Measurements from ENCODE around the gene STRN3.
"Not testable (repeated sequence)": the region's sequence is repeated elsewhere in the genome, so short reads cannot be mapped to it uniquely, and the experiment has no call there.

The STRN3 gene

DNA sequence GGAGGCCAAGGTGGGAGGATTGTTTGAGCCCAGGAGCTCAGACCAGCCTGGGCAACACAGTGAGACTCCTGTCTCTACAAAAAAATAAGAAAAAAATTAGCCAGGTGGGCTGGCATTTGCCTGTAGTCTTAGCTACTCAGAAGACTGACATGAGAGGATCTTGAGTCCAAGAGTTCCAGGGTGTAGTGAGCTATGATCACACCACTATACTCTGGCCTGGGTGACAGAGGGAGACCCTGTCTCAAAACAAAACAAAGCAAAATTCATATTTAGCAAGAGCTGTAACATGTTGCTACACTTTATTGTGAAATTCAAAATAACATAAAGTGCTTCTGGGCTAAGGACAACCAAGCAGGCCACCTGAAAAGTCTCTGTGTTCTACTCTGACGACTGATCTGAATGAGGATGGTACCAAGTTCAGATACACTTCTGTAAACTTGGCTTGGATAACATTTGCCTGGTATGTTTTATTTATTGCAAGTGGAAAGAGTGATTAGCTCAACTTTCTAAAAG lies 11.6 kb upstream of the STRN3 start:
- DNase-seq (ENCODE audit: low spot score), result no peak

DNA sequence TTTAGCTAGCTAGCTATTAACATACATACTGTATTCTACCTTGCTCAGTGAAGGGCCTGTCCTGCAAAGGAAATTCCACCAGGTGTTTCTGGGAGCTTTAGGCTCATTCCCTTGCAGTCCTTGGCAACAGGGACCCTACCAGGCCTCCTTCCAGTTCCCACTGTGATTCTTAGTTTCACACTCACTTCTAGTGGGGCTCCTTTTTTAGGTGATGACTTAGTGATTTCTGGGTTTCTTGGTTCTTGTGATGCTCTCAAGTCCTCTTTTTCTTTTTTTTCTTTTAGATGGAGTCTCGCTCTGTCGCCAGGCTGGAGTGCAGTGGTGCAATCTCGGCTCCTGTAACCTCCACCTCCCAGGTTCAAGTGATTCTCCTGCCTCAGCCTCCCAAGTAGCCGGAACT lies 10.4 kb upstream of the STRN3 start:
- no peak for DNase-seq (ENCODE audit: low spot score)

DNA sequence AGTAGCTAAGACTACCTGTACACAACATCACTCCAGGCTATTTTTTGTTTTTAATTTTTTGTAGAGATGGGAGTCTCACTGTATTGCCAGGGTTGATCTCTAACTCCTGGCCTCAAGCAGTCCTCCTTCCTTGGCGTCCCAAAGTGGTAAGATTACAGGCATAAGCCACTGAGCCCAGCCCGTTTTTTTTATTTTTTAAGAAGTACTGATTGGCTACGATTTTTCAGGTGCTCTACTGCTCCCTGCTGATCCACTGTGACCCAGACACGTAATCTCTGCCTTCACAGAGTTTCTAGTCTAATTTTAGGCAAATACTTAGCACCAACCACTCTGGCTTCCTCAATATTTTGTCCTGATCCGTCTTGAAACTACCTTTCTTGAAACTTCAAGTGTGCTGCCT lies 4.3 kb upstream of the STRN3 start:
- no peak for DNase-seq (ENCODE audit: low spot score)

DNA sequence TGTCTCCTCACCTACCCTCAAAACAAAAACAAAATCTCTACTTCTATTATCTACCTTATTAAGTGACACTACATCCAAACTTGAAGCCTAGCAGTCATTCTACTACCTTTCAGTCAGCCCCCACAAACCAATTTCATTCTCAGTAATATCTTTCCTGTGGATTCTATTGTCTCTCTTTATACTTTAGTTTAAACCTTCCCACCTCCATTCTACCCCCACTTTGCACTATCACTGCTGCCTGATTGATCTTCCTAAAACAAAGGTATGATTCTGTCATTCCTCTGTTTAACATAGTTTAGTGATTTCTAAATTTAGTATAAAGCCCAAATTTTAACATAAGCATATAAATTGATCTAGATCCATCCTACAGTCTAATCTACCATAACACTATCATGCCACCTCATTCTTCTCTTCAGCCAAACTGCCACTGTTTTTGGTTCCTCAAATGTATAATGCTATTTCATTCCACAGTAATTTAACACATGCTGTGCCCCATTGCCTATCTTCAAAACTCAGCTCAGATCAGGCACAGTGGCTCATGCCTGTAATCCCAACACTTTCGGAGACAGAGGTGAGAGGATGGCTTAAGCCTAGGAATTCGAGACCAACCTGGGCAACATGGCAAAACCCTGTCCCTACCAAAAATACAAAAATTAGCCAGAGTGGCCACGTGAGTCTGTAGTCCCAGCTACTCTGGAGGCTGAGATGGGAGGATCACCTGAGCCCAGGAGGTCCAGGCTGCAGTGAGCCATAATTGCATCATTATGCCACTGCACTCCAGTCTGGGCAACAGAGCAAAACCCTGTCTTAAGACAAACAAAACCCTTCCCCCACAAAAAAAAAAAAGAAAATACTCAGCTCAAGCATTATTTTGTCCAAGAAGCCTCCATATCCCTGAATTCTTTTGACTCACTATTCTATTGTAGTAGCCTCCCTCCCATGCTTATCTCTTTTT lies 3.1 kb upstream of the STRN3 start:
- no peak for DNase-seq (ENCODE audit: low spot score)

DNA sequence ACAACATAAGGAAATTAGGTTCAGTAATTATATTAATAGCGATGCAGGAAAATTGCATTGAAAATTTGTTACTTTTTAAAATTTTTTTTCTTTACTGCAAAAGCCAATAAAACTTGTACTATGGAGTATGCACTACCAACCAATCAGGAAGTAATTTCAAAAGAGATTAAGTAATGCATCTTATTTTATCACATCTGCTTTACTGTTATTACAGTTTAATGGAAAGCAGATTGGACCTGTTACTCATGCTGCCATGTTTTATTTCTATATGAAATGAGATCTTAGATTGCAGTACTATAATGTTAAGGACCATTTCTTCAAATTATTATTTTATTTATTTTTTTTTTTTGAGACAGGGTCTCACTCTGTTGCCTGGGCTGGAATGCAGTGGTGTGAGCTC lies 1.7 kb upstream of the STRN3 start:
- no peak for DNase-seq (ENCODE audit: low spot score)

DNA sequence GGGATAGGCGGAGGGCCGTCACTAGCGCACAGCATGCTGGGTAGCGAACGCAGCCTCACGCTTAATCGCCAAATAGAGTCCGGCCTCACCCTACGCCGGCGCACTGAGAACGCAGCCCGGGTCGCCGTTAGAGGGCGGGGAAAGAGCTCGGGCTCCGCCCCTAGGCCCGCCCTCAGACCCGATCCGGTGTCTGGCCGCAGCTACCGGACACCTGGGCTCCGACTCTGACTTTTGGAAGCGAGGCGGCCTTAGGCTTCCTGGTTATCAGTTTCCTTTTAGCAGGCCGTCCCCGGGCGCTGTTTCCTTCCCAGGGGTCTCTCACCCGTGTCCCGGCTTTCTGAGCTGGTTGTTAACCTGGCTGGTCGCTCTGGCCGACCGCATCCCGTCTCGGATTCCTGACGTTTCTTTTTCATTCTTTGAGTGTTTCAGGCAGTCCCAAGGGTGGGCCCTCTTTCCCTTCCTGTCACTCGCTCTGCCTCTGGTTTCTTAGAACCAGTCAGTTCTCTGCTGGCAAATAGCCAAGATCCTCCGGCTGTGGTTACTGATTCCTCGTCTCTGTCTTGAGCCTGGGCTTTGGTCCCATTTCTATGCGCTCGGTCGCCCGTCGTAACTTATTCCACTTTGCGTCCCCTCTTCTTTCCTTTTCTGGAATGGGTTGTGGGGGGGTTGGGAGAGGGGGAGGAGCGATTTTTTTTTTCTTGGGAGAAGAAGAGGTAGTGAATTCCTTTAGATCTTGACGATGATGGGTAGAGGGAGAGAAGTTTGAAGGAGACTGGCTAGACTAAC lies 464 bp upstream of the STRN3 start:
- peak; percentile 98 for DNase-seq (ENCODE audit: low spot score)

DNA sequence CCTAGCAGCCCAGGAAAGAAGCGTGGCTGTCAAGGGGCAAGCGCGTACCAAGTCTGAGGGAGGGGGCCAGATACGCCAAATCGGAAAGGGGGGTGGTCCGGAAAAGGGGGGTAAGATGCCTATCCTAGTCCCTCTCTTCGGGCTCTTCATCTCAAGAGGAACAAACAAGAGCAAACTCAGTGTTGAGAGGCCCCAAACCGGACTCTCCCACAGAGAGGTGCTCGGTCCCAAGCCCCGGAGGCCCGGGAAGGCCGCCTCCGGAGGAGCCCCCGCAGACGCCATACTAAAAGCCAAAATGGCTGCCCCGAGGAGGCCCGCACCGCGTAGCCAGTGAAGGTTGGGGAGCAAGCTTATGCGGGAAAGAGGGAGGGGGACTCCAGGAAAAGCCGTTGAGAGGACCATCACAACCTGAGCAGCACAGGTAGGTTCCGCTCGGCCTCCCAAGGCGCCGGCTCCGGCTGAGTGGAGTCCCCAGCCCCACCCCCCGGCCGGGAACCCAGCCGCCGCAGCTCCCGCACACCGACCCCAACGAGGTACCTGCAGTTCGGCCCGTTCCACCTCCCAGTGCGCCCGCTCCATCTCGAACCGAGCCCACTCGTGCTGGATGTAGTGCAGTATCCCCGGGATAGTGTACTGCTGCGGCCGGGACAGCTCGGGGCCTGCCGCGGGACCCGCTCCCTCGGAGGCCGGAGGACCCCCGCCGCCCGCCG lies 657 bp downstream of the STRN3 start, which contains the start of gene AP4S1:
Gene AP4S1, plus strand, starts transcription at position 283 of the 710 bp plus-strand sequence. CDS start 40,548 bp downstream, outside the sequence.
- DNase-seq (ENCODE audit: low spot score), result peak; percentile 45

DNA sequence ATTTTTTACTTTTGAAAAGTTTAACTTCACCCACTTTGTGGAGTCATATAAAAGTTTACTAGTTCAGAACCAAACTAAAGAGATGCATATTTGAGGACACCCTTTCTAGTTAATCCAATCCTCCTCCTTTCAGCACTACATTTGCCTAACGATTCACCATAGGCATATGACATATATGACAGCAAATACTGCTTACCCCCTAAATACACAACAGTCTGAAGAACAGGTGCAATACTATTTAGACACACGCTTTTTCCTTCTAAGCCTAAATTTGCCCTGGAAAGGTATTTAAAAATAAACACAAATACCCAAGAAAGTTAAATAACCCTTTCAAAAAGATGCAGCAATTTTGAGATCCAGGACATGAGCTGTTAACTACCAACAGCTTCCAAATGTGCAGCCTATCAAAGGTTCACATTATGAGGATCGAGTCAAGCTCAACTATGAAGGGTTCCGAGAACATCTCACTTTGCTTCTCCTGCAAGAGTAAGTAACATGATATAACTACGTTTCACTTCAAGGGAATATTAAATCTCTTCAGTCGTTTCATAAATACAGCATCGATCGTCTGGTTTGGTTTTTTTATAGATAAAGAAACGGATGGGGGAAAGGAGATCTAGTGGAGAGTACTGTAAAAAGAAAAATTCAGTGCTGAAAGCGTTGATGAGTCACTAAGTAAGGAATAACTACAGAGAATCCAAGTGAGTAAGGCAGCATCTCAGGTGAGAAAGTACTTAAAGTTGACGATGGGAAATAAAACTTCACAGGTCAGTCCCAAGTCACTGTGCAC lies 1.4 kb downstream of the STRN3 start:
- DNase-seq (ENCODE audit: low spot score), result no peak

DNA sequence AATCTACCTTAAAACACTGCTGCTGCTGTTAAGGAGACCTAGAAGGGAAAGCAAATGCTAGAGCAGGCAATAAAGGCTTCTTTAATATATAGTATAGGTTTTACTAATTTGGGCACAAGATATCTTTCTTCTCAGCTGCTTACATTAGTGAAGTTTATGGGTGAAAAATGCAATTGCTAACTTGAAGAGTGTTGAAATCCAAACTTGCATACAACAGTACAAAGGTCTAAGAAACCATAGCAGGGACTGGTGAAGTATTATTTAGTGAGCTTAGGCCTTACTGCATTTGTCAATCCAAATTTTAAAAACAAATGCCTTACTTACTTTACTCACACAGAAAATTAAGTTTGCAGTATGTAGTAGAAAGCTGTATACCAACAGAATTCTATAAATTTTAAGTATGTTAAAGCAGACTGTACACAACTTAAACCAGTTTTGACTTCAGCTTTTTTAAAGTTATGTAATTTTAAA lies 2.1 kb downstream of the STRN3 start:
- no peak for DNase-seq (ENCODE audit: low spot score)

DNA sequence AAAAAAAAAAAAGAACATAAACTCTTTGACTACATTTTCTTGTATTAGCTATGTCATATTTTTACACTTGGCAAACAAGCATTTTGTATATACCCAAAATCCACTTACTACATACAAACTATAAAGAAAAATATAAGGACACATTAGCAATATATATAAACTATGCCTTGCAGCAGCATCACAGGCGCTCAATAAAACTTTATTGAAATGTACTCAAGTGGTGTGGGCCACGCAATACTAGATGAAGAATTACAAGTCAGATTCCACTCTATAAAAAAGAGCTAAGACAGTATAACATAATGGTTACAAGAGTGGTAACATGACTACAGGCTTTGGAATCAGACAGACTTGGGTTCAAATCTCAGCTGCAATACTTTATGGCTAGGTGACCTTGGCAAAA lies 3.8 kb downstream of the STRN3 start:
- no peak for DNase-seq (ENCODE audit: low spot score)

DNA sequence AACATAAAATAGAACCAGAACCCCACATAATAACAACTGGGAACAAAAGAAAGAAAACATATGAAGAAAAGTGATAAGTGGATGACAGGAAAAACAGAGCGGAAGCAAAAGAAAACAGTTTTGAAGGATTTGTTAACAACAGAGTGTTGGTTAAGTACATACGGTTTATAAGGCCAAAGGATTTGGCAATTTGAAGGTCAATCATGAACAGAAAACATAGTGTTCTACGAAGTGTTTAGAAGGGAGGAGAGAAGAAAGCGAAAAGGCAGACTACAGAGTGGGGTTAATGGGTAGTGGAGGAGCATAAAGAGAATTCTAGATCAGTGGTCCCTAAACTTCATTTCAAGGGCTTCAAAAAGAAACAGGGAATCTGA lies 4.6 kb downstream of the STRN3 start:
- no peak for DNase-seq (ENCODE audit: low spot score)

DNA sequence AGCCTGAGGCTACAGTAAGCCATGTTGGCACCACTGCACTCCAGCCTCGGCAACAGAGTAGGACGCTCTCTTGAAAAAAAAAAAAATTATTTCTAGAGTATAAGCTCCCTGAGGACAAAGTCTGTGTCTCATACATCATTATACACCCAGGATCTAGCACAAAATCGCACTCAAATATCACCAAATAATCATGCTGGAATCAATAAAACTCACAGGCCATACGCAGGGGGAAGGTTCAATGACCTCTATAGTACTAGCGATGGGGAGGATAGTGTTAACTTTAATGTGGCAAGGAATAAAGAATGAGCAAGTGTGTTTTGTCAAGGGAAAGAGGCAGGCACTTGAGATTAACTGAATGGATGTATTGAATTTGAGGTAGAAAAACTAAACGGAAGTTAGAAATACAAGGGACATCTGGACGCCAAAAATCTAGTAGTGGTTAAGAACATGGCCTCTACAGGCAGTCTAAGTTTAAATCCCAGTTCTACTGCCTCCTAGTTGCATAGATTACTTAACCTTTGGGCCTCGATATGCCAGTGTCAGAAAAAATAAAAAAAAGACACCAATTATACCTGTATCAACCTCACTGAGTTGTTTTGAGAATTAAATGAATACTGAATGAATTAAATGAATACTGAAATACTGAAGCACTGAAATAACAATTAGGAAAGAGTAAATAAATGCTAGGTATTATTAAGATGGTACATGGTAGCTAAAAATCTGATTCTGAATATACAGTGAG lies 5.2 kb downstream of the STRN3 start:
- no peak for DNase-seq (ENCODE audit: low spot score)

DNA sequence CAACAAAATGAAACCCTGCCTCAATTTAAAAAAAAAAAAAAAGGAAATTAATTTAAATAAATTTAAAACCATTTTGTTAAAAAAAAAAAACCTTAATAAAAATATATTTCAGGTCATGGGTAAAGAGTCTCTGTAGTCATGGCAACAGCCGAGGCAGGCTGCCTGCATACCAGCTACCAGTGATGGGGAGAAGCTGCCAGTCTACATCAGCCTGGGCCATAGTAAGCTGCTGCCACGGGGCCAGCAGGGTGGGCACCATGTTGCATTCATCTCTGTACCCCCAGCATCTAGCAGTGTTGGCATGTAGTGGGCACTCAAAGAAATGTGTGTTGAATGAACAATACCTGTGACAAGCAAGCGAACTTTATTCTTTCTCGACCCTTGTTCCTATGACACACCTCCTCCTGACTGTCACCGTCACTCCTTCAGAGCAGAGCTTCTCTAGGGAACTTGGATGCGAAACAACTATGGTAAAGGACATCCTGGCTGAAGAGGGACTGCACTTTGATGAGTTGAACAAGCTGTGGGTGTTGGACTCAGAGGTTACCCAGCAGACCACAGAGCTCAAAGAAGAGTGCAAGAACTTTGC lies 8.0 kb downstream of the STRN3 start:
- DNase-seq (ENCODE audit: low spot score), result no peak

DNA sequence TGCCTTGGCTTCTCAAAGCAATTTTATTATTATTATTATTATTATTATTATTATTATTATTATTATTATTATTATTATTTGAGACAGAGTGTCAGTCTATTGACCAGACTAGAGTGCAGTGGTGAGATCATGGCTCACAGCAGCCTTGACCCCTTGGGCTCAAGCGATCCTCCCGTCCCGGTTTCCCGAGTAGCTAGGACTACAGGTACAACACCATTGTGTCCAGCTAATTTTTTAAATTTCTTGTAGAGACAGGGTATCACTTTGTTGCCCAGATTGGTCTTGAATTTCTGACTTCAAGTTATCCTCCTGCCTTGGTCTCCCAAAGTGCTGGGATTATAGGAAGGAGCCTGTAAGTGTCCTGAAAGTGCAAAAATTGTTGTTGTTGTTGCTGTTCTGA lies 12.3 kb downstream of the STRN3 start:
- DNase-seq (ENCODE audit: low spot score), result no peak

DNA sequence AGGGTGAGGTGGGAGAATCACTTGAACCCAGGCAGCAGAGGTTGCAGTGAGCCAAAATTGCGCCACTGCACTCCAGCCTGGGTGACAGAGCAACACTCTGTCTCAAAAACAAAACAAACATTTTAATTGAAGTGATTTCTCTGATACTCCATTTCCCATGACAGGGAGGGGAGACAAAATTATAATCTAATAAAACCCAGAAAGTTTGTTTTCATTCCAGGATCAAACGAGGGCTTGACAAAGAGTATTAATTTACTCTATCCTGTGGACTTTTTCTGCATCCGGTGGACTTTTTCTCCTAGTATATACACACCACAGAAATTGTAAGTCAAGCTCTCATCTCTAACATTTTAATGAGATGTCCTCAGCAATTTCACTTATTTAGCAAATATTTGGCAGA lies 15.2 kb downstream of the STRN3 start:
- DNase-seq (ENCODE audit: low spot score), result no peak

DNA sequence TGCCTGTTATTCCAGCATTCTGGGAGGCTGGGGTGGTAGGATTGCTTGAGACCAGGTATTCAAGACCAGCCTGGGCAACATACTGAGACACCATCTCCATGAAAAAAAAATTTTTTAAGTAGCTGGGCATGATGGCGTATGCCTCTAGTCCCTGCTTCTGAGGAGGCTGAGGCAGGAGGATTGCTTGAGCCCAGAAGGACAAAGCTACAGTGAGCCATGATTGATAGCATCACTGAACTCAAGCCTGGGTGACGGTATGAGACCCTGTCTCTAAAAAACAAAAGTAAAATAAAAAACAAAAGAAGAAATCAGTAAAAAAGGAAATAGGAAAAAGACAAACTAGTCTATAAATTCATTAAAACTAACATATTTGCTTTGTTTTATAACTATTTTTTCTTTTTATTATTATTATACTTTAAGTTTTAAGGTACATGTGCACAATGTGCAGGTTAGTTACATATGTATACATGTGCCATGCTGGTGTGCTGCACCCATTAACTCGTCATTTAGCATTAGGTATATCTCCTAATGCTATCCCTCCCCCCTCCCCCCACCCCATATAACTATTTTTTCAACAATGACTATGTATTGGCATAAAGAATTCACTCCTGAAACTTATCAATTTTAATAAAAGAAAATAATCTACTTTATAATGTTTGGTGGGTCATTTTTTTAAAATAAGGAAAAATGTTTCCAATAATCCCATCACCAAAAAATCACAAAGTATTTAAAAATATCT lies 16.2 kb downstream of the STRN3 start:
- DNase-seq (ENCODE audit: low spot score), result no peak

DNA sequence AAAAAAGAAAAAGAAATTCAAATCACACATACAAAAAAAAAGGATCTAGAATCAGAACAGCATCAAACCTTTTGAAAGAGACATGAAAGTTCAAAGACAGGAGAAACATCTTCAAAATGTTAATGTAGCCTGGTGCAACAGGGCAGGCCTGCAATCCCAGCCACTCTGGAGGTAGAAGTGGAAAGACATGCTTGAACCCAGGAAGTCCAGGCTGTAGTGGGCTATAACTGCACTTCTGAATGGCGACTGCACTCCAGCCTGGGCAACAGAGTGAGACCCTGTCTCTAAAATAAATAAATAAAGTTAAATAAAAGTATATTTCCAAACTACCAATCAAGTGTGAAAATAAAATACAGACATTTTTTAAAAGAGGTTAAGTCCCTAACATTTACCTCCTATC lies 19.5 kb downstream of the STRN3 start:
- DNase-seq (ENCODE audit: low spot score), result no peak

DNA sequence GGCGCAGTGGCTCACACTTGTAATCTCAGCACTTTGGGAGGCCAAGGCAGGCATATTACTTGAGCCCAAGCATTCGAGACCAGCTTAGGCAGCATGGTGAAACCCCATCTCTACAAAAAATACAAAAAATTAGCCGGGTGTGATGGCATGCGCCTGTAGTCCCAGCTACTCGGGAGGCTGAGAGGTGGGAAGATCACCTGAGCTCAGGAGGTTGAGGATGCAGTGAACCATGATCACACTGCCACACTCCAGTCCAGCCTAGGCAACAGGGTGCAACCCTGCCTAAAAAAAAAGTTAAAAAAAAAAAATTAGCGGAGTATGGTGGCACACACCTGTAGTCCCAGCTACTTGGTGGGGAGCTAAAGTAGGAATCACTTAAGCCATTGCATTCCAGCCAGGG lies 22.2 kb downstream of the STRN3 start:
- DNase-seq (ENCODE audit: low spot score), result not testable (repeated sequence)

DNA sequence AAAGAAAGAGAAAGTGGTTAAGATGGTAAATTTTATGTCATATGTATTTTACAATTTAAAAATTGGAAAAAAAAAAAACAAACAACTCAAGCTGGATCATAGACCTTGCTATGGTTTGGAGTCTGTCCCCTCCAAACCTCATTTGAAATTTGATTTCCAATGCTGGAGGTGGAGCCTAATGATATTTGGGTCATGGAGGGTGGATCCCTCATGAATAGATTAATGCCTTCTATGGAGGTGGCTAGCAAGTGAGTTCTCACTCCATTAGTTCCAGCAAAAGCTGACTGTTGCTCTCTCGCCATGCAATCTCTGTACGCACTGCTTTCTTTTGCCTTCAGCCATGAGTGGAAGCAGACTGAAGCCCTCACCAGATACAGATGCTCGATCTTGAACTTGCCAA lies 22.9 kb downstream of the STRN3 start:
- no peak for DNase-seq (ENCODE audit: low spot score)

DNA sequence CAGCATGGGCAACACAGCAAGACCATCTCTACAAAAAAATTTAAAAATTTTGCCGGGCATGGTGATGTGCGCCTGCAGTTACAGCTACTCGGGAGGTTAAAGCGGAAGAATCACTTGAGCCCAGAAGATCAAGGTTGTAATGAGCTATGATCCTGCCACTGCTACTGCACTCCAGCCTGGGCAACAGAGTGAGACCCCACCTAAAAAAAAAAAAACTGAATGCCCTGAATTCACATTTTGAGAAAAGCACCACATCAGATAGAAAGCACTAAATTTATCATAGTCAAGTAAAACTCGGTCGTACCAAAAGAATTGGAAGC lies 24.9 kb downstream of the STRN3 start:
- DNase-seq (ENCODE audit: low spot score), result no peak

All from AG20443 (cell line).